Measurements from ENCODE around the gene SRP9.

- TF ChIP-seq CTCF (conservative IDR thresholded peaks at IDR 0.05; ENCODE audit: low read depth in 2 of 2) (no peak), NANOG (IDR thresholded peaks at IDR 0.05; ENCODE audit: borderline replicate concordance) (no peak), ZNF331 (CRISPR knock-in tag; IDR thresholded peaks at IDR 0.05; ENCODE audit: low read depth) (no peak), REST (IDR thresholded peaks at IDR 0.05; ENCODE audit: unreplicated experiment) (no peak), EZH2 (IDR thresholded peaks at IDR 0.05; ENCODE audit: low read depth, unreplicated experiment) (no peak), EZH2phosphoT487 (IDR thresholded peaks at IDR 0.05; ENCODE audit: unreplicated experiment) (no peak), STAT1 (IDR thresholded peaks at IDR 0.05; ENCODE audit: unreplicated experiment) (no peak), POLR2AphosphoS5 (IDR thresholded peaks at IDR 0.05; ENCODE audit: low read depth) (no peak), CREB1 (CRISPR knock-in tag; IDR thresholded peaks at IDR 0.05; ENCODE audit: low read depth) (no peak), JUNB (IDR thresholded peaks at IDR 0.05; ENCODE audit: unreplicated experiment) (no peak), ETS1 (IDR thresholded peaks at IDR 0.05) (no peak), ZNF114 (CRISPR knock-in tag; IDR thresholded peaks at IDR 0.05) (no peak)
- TF ChIP-seq, protein P1, sequence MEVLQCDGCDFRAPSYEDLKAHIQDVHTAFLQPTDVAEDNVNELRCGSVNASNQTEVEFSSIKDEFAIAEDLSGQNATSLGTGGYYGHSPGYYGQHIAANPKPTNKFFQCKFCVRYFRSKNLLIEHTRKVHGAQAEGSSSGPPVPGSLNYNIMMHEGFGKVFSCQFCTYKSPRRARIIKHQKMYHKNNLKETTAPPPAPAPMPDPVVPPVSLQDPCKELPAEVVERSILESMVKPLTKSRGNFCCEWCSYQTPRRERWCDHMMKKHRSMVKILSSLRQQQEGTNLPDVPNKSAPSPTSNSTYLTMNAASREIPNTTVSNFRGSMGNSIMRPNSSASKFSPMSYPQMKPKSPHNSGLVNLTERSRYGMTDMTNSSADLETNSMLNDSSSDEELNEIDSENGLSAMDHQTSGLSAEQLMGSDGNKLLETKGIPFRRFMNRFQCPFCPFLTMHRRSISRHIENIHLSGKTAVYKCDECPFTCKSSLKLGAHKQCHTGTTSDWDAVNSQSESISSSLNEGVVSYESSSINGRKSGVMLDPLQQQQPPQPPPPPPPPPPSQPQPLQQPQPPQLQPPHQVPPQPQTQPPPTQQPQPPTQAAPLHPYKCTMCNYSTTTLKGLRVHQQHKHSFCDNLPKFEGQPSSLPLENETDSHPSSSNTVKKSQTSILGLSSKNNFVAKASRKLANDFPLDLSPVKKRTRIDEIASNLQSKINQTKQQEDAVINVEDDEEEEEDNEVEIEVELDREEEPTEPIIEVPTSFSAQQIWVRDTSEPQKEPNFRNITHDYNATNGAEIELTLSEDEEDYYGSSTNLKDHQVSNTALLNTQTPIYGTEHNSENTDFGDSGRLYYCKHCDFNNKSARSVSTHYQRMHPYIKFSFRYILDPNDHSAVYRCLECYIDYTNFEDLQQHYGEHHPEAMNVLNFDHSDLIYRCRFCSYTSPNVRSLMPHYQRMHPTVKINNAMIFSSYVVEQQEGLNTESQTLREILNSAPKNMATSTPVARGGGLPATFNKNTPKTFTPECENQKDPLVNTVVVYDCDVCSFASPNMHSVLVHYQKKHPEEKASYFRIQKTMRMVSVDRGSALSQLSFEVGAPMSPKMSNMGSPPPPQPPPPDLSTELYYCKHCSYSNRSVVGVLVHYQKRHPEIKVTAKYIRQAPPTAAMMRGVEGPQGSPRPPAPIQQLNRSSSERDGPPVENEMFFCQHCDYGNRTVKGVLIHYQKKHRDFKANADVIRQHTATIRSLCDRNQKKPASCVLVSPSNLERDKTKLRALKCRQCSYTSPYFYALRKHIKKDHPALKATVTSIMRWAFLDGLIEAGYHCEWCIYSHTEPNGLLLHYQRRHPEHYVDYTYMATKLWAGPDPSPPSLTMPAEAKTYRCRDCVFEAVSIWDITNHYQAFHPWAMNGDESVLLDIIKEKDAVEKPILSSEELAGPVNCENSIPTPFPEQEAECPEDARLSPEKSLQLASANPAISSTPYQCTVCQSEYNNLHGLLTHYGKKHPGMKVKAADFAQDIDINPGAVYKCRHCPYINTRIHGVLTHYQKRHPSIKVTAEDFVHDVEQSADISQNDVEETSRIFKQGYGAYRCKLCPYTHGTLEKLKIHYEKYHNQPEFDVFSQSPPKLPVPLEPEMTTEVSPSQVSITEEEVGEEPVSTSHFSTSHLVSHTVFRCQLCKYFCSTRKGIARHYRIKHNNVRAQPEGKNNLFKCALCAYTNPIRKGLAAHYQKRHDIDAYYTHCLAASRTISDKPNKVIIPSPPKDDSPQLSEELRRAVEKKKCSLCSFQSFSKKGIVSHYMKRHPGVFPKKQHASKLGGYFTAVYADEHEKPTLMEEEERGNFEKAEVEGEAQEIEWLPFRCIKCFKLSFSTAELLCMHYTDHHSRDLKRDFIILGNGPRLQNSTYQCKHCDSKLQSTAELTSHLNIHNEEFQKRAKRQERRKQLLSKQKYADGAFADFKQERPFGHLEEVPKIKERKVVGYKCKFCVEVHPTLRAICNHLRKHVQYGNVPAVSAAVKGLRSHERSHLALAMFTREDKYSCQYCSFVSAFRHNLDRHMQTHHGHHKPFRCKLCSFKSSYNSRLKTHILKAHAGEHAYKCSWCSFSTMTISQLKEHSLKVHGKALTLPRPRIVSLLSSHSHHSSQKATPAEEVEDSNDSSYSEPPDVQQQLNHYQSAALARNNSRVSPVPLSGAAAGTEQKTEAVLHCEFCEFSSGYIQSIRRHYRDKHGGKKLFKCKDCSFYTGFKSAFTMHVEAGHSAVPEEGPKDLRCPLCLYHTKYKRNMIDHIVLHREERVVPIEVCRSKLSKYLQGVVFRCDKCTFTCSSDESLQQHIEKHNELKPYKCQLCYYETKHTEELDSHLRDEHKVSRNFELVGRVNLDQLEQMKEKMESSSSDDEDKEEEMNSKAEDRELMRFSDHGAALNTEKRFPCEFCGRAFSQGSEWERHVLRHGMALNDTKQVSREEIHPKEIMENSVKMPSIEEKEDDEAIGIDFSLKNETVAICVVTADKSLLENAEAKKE (CRISPR knock-in tag; IDR thresholded peaks at IDR 0.05) = no peak
Observed at GRCh38 chr1:225755671-225756319, 21.8 kb upstream of the SRP9 start.

Measured in GM23338 (cell line).